Activated CD8-positive, alpha-beta T cell treated with anti-CD3 and anti-CD28 coated beads for 36 hours (primary cell): ENCODE measurements around the gene PHLDA3. TPM values are rescaled to one million over a fixed set of nuclear protein-coding genes. Genes with fewer than 3 reads are reported as not detected.

ENCODE experiments used
- ATAC-seq: fragments of 200-7000 bp; cut with Tn5 transposase; one replicate; pipeline ENCODE4 v1.10.0; 2021; ENCODE audit warnings: mild to moderate bottlenecking, moderate library complexity
- CTCF ChIA-PET: fragments of 350-600 bp; sonication (Branson Sonifier 250); formaldehyde crosslinking; loops from one replicate; lab custom pipeline; 2021; ENCODE audit warnings: antibody characterized with exemption; lab: Charles Lee
- POLR2A ChIA-PET: fragments of 350-600 bp; sonication (Branson Sonifier 250); formaldehyde crosslinking; loops from one replicate; lab custom pipeline; 2021; ENCODE audit warnings: antibody characterized with exemption; lab: Charles Lee
- DNase-seq: peaks from one replicate; pipeline ENCODE4 v3.0.0-alpha.2; 2020
- H3K27ac Mint-ChIP-seq: one replicate; pipeline ENCODE4 v1.8.0; 2021; ENCODE audit warnings: mild to moderate bottlenecking, mixed read lengths
- H3K27me3 Mint-ChIP-seq: one replicate; pipeline ENCODE4 v1.8.0; 2021; ENCODE audit warnings: mixed read lengths
- H3K36me3 Mint-ChIP-seq: one replicate; pipeline ENCODE4 v1.8.0; 2021; ENCODE audit warnings: low read depth, mixed read lengths
- H3K4me1 Mint-ChIP-seq: one replicate; pipeline ENCODE4 v1.8.0; 2021; ENCODE audit warnings: low read depth, mixed read lengths
- H3K4me3 Mint-ChIP-seq: one replicate; pipeline ENCODE4 v1.8.0; 2021; ENCODE audit warnings: mild to moderate bottlenecking, moderate library complexity, mixed read lengths
- H3K9me3 Mint-ChIP-seq: one replicate; pipeline ENCODE4 v1.8.0; 2021; ENCODE audit warnings: mixed read lengths
- CTCF ChIP-seq: fragments of 200-600 bp; IDR thresholded peaks from one replicate; pipeline ENCODE4 v1.8.0; 2022; ENCODE audit warnings: antibody characterized with exemption, mild to moderate bottlenecking
- intact Hi-C: fragments of 100-400 bp; cut with micrococcal nuclease; formaldehyde crosslinking; loops from one replicate; pipeline ENCODE4 v1.10.0; 2022
- total RNA-seq, 2 experiments: library from RNA; stranded (reverse); gene quantifications; one replicate each; pipeline ENCODE4 v1.2.3, GENCODE V29; 2021

PHLDA3 gene
- total RNA-seq, 2 experiments from 2014 or later, result 6.2 to 7.9 TPM

GRCh38 chr1:201508809-201509208 is 39.8 kb upstream of the PHLDA3 start:
- no peak overlapping the region for H3K4me3 Mint-ChIP-seq
- POLR2A ChIA-PET, result no interaction called here
- ATAC-seq, result no peak
- no peak for DNase-seq
- no peak for TF ChIP-seq CTCF
- CTCF ChIA-PET, result interaction anchor here (1.0 to 30.4 kb wide), 3 partner anchors 17 to 73 kb away, joined by 3 to 796 read pairs (median 114); no protein-coding TSS in a partner anchor
- H3K27ac Mint-ChIP-seq, result no peak overlapping the region
- no peaks in the 10 kb centered on the region for H3K9me3 Mint-ChIP-seq
- no peaks in the 10 kb centered on the region for H3K27me3 Mint-ChIP-seq
- H3K4me1 Mint-ChIP-seq, result peaks cover 28% of the 10 kb centered on the region
- H3K36me3 Mint-ChIP-seq, result no peaks in the 10 kb centered on the region
- intact Hi-C loops, result no loop called here

GRCh38 chr1:201507360-201507675 is 38.3 kb upstream of the PHLDA3 start:
- ChIA-PET POLR2A (interaction anchor here (0.7 to 2.4 kb wide), 6 partner anchors 9 to 27 kb away, joined by 3 to 8 read pairs (median 6); no protein-coding TSS in a partner anchor), CTCF (interaction anchor here (1.0 to 30.4 kb wide), 4 partner anchors 8 to 72 kb away, joined by 4 to 796 read pairs (median 10); no protein-coding TSS in a partner anchor)
- DNase-seq (no peak), ATAC-seq (peak; percentile 23)
- Mint-ChIP-seq H3K4me1 (peaks cover 33% of the 10 kb centered on the region), H3K36me3 (no peaks in the 10 kb centered on the region), H3K9me3 (no peaks in the 10 kb centered on the region), H3K27ac (peak overlapping the region; percentile 92), H3K27me3 (no peaks in the 10 kb centered on the region), H3K4me3 (peak overlapping the region; percentile 92)
- no peak for TF ChIP-seq CTCF
- intact Hi-C loops, result no loop called here

- Mint-ChIP-seq H3K4me1 (peaks cover 33% of the 10 kb centered on the region), H3K9me3 (no peaks in the 10 kb centered on the region), H3K36me3 (no peaks in the 10 kb centered on the region), H3K4me3 (peak within 1 kb of the TSS; percentile 92), H3K27ac (peak within 1 kb of the TSS; percentile 92), H3K27me3 (no peaks in the 10 kb centered on the region)
- DNase-seq (peak; percentile 89), ATAC-seq (peak; percentile 97)
- ChIA-PET CTCF (interaction anchor here (1.0 to 30.4 kb wide), 5 partner anchors 9 to 71 kb away, joined by 4 to 796 read pairs (median 6); no protein-coding TSS in a partner anchor), POLR2A (interaction anchor here (0.6 to 2.4 kb wide), 8 partner anchors 8 to 26 kb away, joined by 3 to 8 read pairs (median 6); no protein-coding TSS in a partner anchor)
- no peak for TF ChIP-seq CTCF
- intact Hi-C loops, result no loop called here
These were observed 37.8 kb upstream of the PHLDA3 start, which contains the start of gene CSRP1 for GRCh38 chr1:201506557-201507359. CSRP1 (minus strand) TSS chr1:201507123; CDS start chr1:201496303, 10,820 bp downstream.

GRCh38 chr1:201506092-201506491 is 37.1 kb upstream of the PHLDA3 start:
- Mint-ChIP-seq H3K27me3 (no peaks in the 10 kb centered on the region), H3K4me1 (peaks cover 33% of the 10 kb centered on the region), H3K9me3 (no peaks in the 10 kb centered on the region), H3K4me3 (peak overlapping the region; percentile 92), H3K27ac (peak overlapping the region; percentile 79), H3K36me3 (no peaks in the 10 kb centered on the region)
- DNase-seq, result no peak
- POLR2A ChIA-PET, result interaction anchor here (1.0 to 2.4 kb wide), 5 partner anchors 16 to 24 kb away, joined by 3 to 7 read pairs (median 4); no protein-coding TSS in a partner anchor
- TF ChIP-seq CTCF, result no peak
- no peak for ATAC-seq
- intact Hi-C loops, result no loop called here
- CTCF ChIA-PET, result interaction anchor here (1.3 to 30.4 kb wide), 4 partner anchors 1 to 70 kb away, joined by 5 to 796 read pairs (median 404); partner anchors contain the start of gene CSRP1
